ENCODE measurements around the gene COL4A3.

Gene COL4A3

DNA sequence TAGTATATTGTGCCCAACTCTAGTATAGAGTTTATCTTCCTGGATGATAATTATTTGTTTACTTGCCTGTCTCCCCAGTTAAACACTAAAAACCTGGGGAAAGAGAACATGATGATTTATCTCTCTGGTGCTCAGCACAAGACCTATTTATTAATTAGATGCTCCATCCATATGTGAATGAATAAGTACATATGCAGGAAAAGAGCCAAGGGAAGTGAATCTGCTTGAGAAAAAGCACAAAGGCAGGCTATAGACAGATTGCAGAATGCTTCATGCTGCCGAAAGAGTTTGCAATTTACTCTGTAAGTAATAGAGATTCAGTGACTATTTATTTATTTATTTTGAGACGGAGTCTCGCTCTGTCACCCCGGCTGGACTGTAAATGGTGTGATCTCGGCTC lies 123.3 kb downstream of the COL4A3 start:
- TF ChIP-seq, protein P1, sequence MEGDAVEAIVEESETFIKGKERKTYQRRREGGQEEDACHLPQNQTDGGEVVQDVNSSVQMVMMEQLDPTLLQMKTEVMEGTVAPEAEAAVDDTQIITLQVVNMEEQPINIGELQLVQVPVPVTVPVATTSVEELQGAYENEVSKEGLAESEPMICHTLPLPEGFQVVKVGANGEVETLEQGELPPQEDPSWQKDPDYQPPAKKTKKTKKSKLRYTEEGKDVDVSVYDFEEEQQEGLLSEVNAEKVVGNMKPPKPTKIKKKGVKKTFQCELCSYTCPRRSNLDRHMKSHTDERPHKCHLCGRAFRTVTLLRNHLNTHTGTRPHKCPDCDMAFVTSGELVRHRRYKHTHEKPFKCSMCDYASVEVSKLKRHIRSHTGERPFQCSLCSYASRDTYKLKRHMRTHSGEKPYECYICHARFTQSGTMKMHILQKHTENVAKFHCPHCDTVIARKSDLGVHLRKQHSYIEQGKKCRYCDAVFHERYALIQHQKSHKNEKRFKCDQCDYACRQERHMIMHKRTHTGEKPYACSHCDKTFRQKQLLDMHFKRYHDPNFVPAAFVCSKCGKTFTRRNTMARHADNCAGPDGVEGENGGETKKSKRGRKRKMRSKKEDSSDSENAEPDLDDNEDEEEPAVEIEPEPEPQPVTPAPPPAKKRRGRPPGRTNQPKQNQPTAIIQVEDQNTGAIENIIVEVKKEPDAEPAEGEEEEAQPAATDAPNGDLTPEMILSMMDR (IDR thresholded peaks at IDR 0.05; ENCODE audit: control insufficient read depth, insufficient read depth, low read depth, low read length, missing control alignments): no peak
- no peak overlapping the region for H3K4me3 ChIP-seq (ENCODE audit: control insufficient read depth, low read depth, low read length)
- DNase-seq (ENCODE audit: low read depth): no peak

DNA sequence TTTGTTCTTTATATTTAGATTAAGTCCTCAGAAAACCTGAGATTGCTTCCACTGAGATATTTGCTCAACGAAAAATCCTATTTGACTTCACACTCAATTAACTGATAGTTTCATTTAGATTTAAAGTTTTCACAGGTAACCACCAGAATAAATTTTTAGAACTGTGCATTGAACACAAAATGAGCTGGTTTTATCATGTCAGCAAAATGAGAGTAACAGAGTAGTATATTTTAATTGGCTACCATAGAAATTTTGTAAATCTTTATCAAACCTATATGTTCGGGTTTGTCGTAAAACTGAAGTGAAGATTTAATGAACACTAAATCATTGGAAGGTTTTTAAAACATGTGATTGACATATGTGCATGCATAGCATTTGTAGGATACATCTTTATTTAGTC lies 127.9 kb downstream of the COL4A3 start:
- TF ChIP-seq, protein P1 (IDR thresholded peaks at IDR 0.05; ENCODE audit: control insufficient read depth, insufficient read depth, low read depth, low read length, missing control alignments): no peak
- DNase-seq (ENCODE audit: low read depth): no peak
- no peak overlapping the region for H3K4me3 ChIP-seq (ENCODE audit: control insufficient read depth, low read depth, low read length)

DNA sequence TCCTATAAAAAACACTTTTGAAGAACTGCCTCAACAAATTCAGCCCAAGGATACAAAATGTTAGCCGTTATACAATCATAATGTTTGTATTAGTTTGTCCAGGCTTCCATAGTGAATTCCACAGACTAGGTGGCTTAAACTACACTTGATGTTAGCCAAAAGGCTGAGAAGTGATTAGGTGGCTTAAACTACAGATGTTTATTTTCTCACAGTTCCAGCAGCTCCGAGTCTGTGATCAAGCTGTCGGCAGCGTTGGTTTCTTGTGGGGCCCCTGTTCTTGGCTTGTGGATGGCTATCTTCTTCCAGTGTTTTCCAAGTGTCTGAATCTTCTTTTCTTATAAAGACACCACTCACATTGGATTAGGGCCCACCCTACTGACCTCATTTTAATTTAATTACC lies 129.1 kb downstream of the COL4A3 start:
- H3K4me3 ChIP-seq (ENCODE audit: control insufficient read depth, low read depth, low read length): no peak overlapping the region
- DNase-seq (ENCODE audit: low read depth): no peak
- TF ChIP-seq, protein P1 (IDR thresholded peaks at IDR 0.05; ENCODE audit: control insufficient read depth, insufficient read depth, low read depth, low read length, missing control alignments): no peak

DNA sequence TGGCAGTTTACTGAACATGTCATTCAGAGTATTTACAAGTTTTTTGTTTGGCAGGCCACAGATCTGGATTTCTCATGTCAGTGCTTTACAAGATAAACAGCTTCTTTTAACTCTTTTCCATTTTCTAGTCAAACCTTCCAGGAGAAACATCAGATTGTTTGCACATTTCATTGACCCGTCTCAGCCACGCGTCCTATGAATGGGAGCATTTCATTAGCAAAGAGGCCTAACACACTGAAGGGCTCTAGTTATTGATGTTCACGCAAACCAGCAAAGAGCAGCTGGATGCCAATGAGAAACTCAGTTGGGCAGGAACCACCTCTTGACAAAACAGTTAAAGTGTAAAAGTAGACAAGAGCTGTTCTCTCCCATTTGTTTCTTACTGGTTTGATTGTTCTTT lies 131.4 kb downstream of the COL4A3 start:
- DNase-seq (ENCODE audit: low read depth): no peak
- TF ChIP-seq, protein P1 (IDR thresholded peaks at IDR 0.05; ENCODE audit: control insufficient read depth, insufficient read depth, low read depth, low read length, missing control alignments): no peak
- H3K4me3 ChIP-seq (ENCODE audit: control insufficient read depth, low read depth, low read length): no peak overlapping the region

DNA sequence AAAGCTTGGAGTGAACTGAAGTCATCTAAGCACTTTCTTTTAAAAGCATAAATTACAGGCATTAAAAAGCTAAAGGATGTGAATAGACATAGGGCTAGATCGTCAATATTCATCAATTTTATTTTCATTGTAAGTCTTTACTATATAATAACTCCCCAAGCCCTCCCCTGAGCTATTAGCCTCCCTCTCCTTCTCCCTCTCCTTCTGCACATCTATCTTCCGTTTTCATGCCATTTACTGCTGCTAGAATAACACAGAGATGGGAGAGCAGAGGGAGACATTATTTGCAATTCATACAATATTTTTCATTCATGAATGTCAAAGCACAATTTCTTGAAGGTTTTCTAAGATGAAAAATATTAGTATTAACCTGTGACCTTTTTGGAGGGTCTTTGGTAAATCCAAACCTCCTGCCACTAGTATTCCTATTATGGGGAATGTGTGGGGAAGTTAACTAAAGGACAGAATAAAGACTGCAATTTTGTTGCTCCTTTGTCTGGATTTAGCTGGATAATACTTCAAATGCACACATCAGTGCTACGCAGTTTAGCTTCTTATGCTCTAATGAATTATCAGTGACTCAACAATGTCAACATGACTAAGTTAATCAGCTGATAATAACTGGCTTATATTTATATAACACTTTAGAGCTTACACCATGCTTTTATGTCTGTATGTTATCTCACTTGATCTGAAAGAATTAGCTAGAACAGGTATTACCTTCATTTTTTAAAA lies 132.4 kb downstream of the COL4A3 start:
- TF ChIP-seq, protein P1 (IDR thresholded peaks at IDR 0.05; ENCODE audit: control insufficient read depth, insufficient read depth, low read depth, low read length, missing control alignments): no peak
- DNase-seq (ENCODE audit: low read depth): no peak
- no peak overlapping the region for H3K4me3 ChIP-seq (ENCODE audit: control insufficient read depth, low read depth, low read length)

DNA sequence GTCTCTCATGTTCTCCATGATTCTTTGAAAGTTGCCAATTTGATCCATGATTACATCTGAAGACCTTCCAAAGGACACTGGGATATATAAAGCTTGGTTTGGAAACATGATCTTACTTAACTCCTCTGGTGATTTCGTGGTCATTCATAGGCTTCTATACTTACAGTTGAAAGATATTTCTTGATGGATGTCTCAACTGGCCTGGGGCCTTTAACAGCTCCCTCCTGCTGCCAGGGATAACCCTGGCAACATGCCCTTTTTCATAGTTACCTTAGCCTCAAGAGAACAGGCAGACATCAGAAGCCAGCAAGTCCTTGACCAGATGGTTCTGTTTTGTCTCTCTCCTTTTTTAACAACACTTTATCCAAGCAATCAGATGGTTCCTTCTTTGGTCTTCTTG lies 137.1 kb downstream of the COL4A3 start:
- no peak for DNase-seq (ENCODE audit: low read depth)
- H3K4me3 ChIP-seq (ENCODE audit: control insufficient read depth, low read depth, low read length): no peak overlapping the region
- TF ChIP-seq, protein P1 (IDR thresholded peaks at IDR 0.05; ENCODE audit: control insufficient read depth, insufficient read depth, low read depth, low read length, missing control alignments): no peak
